Left renal pelvis (tissue), 4 donors: ENCODE measurements around the gene LCE3A. TPM values are rescaled to one million over a fixed set of nuclear protein-coding genes. Genes with fewer than 3 reads are reported as not detected.
"Not testable (repeated sequence)": the region's sequence is repeated elsewhere in the genome, so short reads cannot be mapped to it uniquely, and the experiment has no call there.

Experiments used
- DNase-seq, 4 donors: peaks; one replicate each; pipeline ENCODE4 v3.0.0-alpha.2; 2013; ENCODE audit warnings: low read depth in 4 of 4, low spot score in 3 of 4
- polyA plus RNA-seq, 4 donors: library from polyadenylated mRNA; unstranded; fragments of 120-200 nt; gene quantifications; one replicate each; pipeline ENCODE4 v1.2.1, GENCODE V29; 2013; ENCODE audit not compliant: insufficient read length in 4 of 4

Gene LCE3A, protein sequence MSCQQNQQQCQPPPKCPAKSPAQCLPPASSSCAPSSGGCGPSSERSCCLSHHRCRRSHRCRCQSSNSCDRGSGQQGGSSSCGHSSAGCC
- not detected for polyA plus RNA-seq

DNA sequence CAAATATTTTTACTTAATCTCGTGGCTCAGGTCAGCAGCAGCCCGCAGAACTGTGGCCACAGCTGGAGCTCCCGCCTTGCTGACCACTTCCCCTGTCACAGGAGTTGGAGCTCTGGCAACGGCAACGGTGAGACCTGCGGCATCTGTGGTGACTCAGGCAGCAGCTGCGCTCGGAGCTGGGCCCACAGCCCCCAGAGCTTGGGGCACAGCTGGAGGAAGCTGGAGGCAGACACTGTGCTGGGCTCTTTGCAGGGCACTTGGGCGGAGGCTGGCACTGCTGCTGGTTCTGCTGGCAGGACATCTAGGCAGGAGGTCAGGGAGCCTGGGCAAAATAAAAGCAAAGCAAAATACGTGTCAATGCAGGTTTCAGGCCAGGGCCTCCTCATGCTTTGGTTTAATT, at the start of gene LCE3A:
Gene LCE3A, minus strand, starts transcription at position 301 of the 400 bp plus-strand sequence. Its CDS starts 0 bp downstream, at position 301.
- DNase-seq = no peak

DNA sequence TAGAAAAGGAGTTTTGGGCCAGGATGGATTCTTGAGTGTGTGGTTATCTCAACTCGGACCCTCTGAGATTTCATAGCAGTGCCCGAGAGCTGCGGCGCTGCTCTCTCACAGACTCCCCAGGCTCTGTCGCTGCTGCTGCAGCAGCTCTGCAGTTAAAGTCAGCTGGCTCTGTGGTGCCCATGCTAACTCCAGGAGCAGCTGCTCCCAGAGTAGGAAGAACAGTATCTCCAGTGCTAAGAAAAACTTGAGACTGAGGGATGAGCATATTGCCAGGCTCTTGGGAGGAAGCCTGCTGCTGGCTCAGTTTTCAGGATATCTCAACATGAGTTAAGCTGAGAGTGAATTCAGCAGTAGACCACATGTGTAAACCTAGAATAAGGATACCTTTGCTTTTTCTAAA, 44.7 kb upstream of the LCE3A start:
- DNase-seq = no peak

DNA sequence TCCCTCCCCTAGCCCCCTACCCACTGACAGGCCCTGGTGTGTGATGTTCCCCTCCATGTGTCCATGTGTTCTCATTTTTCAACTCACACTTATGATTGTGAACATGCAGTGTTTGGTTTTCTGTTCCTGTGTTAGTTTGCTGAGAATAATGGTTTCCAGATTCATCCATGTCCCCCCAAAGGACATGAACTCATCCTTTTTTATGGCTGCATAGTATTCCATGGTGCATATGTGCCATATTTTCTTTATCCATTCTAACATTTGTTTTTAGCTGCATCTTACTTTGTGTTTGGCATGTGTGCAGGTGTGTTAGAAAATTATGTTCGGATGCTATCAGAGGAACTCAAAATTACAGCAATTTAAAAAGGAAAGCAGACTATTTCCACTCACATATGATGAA, 43.3 kb upstream of the LCE3A start:
- not testable (repeated sequence) for DNase-seq

DNA sequence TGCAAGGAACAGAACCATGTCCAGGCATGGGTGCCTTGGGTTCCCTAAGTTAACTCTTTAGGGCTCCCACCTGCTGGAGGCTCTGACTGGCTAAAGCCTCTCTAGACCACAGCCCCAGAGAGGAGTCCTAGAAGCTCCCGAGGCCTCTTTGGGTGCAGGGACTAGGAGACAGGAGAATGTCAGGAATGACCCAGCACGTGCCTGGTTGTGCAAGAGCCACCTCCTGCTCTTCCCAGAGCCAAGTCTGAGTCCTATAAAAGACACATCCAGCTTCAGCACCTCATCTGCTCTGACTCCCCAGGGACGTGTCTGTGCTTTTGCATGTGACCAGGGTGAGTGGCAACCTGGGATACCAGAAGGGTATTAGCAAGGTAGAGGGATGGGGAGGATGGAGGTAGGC, 40.2 kb upstream of the LCE3A start, which contains the start of gene LCE2D:
Gene LCE2D, plus strand, starts transcription at position 283 of the 400 bp plus-strand sequence. CDS start 726 bp downstream, outside the sequence.
- DNase-seq = no peak

DNA sequence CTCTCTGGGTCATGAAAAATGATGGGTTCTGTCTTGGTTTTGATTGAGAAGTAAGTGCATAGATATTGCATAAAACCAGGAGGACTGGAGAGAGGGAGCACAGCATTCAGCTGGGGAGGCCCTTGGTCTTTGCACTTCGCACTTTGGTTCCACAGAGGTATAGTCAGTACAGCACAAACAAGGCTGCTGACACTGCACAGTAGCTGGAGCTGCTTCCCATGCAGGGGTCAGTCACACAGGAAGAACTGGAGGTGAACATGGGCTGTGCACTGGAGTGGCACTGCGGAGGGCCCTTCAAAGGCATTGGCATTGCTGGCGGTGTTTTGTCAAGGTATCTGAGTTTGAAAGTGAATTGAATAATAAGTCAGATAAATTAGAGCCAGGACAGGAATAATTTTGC, 35.7 kb upstream of the LCE3A start:
- no peak for DNase-seq

DNA sequence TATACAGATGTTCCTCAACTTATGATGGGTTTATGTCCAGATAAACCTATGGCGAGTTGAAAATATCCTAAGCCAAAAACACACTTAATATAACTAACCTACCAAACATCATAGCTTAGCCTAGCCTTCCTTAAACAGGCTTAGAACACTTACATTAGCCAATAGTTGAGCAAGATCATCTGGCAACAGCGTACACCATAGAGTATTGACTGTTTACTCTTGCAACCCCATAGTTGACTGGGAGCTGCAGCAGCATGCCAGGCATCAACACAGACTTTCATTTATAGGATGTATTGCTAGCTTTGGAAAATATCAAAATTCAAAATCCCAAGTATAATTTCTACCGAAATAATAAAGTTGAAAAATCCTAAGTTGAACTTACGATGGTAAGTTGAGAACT, 34.8 kb upstream of the LCE3A start:
- no peak for DNase-seq

DNA sequence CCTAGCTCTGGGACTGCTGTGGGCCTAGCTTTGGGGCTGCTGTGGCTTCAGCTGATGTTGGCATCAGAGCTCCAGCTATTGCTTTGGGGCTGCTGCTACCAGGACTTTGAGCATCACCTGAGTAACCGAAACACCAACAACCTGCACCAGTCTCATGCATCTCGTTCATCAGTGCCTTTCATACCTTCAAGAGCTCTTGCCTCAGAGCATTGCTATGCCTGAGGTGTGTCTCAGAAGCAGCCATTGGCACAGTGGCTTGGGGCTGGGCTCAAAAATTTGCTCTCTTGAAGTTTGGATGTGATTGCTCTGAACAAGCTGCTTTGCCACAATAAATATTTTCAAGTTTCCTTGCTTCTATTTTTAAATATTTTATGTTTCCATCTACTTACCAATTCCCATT, 33.6 kb upstream of the LCE3A start:
- DNase-seq = no peak

DNA sequence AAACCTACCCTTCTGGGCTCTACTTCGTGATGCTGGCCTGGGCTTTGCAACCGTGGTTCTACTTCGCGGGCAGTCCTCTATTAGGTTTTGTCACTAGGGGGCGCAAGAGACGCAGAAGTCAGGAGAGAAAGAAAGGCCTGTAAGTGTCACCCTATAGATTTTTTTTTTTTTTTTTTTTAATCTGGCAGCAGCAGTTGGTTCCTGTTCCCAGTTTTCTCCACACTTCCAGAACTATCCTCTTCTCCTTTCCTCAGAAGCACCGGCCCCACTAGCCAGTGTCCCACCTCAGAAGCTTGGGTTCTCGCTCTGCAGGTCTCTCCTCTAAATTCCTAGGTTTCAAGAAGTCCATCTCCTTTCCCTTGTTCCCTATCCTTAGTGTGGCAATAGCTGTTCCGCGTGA, 31.2 kb upstream of the LCE3A start:
- DNase-seq = peak; percentile 8 to 55 (median 30)

DNA sequence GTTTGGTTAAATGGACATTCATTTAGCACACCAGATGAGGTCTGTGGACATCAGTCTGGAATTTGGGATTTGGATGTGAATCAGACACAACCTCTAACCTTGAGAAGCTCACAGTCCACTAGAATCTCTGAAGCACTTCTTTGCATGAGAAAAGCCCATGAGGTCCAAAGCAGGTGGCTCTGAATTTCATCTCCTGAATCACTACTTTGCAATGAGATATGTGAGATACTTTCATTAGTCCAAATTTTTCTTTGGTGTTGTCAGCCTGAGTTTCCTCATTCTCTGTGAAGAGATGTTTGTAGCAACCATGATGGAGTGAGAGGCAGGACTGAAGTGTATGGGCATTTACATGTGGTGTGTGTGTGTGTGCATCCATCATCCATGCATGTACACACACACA, 23.8 kb upstream of the LCE3A start:
- DNase-seq = no peak

DNA sequence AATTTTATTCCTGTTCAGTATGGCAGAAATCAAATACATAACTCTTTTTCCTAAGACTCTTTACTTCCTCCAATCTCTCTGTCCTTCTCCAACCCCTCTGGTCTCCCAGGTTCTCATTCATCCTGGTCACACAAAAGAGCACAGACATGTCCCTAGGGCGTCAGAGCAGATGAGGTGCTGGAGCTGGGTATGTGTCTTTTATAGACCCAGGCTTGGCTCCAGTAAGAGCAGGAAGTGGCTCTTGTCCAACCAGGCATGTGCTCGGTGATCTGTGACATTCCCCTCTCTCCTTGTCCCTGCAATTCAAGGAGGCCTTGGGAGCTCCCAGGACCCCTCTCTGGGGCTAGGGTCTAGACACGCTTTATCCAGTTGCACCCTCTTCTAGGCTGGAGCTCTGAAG, 22.2 kb upstream of the LCE3A start:
- no peak for DNase-seq

DNA sequence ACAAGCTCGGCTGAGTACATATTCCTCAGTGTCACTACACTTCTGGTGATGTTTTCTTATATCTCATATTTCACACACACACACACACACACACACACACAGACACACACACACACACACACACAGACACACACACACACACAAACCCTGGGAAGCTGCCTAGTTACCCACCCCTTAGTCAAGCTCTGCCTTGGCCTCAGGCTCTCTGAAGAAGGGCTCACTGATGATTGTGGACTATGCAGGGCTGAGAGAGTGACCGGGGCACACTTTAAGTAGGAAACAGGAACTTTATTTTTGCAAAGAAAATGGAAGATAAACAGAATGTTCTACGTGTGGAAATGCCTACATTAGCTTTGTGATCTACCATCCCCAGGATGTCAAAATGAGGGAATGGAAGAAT, 21.0 kb upstream of the LCE3A start:
- no peak for DNase-seq

DNA sequence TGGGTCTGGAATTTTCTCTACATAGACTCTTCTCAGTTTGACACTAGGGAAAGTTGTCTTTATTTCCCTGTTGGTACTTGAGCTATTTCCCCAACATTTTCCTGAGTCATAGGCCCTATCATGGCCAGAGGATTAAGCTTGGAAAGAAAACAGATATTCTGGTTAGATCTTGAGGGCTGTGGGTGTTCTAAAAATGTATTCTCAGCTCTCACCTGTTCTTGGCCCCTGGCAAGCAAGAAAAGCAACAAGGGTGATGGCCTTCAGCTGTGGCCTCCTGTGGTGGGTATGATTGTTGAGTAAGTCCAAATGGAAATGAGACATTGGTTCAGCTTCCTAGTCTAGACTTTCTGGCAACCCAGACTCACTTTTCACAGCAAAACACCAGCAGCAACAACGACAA, 17.4 kb upstream of the LCE3A start:
- no peak for DNase-seq

DNA sequence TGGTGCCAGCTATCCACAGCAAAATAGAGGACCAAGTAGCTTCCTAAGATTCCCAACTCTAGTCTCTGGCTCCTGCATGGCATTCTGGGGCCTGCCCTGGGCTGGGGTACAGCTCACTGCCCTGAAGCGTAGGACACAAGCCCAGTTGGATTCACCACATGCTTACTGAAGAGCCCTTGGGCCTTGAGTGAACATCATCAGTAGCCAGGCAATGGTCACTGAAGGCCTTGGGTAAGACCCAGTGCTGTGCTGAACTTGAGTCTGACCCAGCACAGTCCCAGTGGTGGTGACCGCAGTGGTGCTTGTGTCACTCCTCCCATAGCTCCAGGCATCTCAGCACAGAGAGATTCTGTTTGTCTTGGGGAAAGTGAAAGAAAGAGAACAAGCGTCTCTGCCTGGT, 7.7 kb upstream of the LCE3A start:
- no peak for DNase-seq

DNA sequence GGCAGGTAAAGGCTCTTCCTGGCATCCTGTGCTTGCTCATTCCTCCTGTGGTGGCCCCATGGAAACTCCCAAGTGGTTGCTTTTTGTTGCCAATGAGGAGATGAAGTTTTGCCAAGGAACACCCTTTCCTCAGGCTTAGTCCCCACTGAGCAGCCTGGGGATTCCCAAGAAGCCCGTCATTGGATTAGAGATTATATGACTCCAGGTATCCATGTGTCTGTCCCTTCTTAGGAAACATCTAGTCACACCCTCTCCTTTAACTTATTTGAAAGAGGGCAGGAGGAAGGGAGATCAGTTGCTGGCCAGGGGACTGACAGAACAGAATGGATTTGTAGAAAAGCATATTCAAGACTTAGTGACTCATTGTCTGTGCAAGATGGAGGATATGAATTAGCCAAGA, 3.8 kb upstream of the LCE3A start:
- DNase-seq = no peak

DNA sequence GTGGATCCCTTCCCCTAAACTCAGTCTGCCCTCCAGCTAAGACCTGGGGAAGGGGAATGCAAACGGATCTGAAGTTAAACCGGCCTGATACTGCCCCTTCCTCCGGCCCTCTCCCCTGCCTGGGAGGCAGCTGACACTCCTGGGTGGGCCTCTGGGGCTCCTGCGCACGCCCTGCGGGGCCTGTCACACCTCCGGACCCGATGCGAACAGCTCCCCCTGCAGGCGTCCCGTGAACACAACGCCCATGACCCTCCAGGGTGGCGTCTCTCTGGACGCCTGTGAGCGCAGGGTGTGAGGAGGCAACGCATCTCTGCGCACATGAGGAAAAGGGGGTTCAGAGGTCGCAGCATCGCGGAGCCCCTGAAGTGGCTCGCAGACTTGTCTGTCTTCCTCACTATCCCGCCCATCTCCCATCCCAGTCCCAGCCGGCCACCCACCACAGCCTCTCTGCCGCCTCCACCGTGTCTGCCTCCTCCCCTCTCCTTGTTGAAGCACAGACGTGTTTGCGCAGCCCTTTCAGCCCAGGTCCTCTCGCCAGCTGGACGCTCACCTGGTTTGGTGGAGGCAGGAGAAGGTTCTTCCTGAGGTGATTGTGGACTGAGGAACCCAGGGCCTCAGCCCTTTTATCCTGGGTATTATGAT, 421 bp upstream of the LCE3A start:
- DNase-seq = no peak

DNA sequence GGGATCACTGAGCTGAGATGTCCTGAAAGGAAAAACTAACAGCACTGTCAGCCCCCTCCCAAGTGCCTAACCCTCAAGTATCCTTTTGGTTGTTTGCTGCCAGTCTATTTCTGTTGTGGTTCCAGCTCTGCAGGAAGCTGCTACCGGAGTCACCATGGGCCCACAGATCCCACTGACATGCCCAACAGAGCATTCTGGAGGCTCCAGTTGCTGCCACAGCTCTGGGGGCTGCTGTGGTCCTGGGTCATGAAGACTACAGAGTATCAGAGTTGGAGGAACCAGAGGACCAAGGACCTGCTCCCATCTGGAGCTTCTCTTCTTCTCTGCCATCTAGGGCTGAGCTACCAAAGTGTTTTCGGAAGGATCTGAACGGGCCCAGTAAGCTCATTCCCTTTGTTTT, 910 bp downstream of the LCE3A start:
- no peak for DNase-seq

DNA sequence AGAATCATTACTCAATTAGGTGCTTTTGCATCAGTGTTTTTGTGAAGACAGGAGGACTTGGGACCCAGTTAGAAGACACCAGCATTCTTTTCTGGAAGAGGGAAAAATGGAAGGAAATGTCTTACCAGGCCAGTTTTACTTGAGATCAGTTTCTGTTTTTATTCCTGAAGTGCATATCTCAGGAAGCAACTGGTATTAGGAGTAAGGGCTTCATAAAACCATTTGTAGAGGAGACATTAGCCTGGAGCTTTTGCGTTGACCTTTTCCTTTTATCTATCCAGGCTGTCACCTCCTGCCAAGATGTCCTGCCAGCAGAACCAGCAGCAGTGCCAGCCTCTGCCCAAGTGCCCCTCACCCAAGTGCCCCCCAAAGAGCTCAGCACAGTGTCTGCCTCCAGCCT, 9.4 kb downstream of the LCE3A start, which contains the start of gene LCE3B:
Gene LCE3B, plus strand, starts transcription at position 301 of the 400 bp plus-strand sequence. Its CDS starts 0 bp downstream, at position 301.
- no peak for DNase-seq

DNA sequence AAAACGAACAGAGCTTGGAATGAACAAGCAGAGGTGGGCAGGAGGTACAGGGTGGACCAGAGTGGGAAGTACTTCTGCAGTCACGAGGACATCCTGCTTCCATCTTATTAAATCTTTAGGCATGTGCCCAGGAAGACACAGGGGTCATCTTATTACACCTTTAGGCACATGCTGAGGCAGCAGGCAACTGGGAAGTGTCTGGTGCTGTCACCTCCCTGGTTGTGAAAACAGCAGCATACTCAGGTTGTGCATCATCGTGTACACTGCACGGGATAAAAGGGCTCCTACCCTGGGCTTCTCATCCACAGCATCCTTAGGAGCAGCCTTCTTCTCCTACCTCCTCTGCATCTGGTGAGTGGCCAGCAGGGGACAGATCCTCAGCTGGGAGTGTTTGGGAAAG, 23.0 kb downstream of the LCE3A start, which contains the start of gene LCE3C:
Gene LCE3C, plus strand, starts transcription at position 301 of the 400 bp plus-strand sequence. CDS start 498 bp downstream, outside the sequence.
- DNase-seq = no peak

DNA sequence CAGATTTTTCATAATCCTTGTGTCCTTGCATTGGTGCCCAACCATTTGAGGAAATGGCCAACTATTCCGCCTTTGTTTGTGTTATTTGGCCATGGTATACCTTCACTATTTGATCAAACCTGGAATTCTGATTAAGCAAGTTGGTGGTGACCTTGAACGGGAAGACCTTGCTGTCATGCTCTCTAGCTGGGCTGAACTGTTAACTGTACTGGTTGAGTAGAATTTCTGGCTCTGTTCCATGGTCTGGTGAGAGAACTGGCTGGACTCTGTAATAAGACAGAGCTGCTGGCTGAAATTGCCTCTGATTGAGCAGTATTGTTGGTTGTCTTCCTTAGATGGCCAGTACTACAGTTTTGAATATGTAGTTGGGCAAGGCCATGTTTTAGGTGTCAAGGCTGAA, 25.9 kb downstream of the LCE3A start:
- DNase-seq = no peak

DNA sequence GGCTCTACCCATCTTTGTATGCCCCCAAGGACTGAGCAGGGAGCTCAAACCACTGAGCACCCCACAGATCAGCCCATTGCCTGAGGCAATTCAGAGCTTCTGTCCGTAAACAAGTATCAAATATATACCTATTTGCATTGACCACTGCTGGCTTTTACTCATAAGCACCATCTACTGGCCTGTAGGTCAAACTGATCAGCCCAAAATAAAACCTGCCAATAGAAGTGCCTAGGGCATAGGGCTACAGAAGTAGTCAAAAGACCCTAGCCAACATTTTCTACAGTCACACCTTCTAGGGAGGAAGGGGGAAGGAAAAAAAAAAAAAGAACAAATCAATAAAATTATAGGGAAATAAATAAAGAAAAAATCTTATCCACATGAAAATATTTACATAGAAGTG, 37.3 kb downstream of the LCE3A start:
- DNase-seq = no peak

DNA sequence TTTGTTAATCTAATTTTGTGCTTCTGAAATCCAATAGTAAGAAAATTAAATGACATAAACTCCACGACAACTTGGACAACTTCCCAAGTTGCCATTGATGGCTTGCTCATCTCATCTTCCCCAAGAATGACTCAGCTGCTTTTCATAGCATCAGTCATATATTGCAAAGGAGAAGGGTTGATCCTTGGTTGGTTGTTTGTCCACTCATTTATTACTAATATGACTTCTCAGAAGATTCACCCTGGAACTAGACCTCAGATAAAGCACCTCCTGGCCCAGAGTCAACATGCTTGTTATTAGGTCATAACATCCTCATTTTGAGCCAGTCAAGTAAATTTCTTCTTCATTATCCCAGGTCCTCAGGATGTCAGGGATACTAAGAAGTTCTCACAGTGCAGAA, 40.3 kb downstream of the LCE3A start:
- no peak for DNase-seq

DNA sequence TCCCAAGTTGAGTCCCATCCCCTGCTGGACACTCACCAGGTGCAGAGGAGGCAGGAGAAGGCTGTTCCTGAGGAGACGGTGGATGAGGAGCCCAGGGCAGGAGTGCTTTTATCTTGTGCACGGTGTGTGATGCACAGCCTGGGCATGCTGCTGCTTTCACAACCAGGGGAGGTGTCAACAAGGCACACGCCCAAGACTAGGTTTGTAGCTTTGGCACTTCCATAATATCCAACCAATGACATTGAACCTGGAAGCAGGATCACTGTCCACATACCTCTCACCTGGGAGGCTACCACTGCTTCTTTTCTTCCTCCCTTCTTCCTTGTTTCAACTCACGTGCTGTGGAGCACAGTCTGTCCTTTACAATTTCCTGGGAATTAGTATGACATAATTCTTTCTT, 42.5 kb downstream of the LCE3A start, which contains the start of gene LCE3D:
Gene LCE3D, minus strand, starts transcription at position 84 of the 400 bp plus-strand sequence. CDS start 580 bp downstream, outside the sequence.
- DNase-seq = no peak
